K562 (cell line): ENCODE results near the gene HOXD9. TPM values are rescaled to one million over a fixed set of nuclear protein-coding genes. Genes with fewer than 3 reads are reported as not detected.

Experiments
- ESRRA ChIP-seq: fragments of 450-650 bp; IDR thresholded peaks from 2 replicates; pipeline ENCODE4 v1.6.1; 2014; ENCODE audit warnings: low read depth, mild to moderate bottlenecking, moderate library complexity, borderline replicate concordance
- FOXA1 ChIP-seq: fragments of 450-650 bp; IDR thresholded peaks from 2 replicates; pipeline ENCODE4 v1.6.1; 2016; ENCODE audit warnings: mild to moderate bottlenecking, borderline replicate concordance
- HLTF ChIP-seq: fragments of 450-650 bp; IDR thresholded peaks from 2 replicates; pipeline ENCODE4 v1.6.1; 2016
- PTTG1 ChIP-seq: fragments of 450-650 bp; IDR thresholded peaks from 2 replicates; pipeline ENCODE4 v1.6.1; 2016; ENCODE audit warnings: low read depth, mild to moderate bottlenecking, missing genetic modification characterization, missing compliant biosample characterization
- ZNF232 ChIP-seq: sonication (generic); formaldehyde crosslinking; IDR thresholded peaks from 2 replicates; pipeline ENCODE4 v1.8.0; 2022; ENCODE audit warnings: mild to moderate bottlenecking, missing genetic modification reagents
- polyA plus RNA-seq, 8 experiments: library from polyadenylated mRNA; depleted of rRNA in 4 of 8; stranded (reverse) in 5 of 8; unstranded in 3 of 8; fragments of >200 nt; fragmentation: Nextera tagmentation in 2 of 8; fragmentation: Illumina TruSeq in 1 of 8; extraction: Ambion mirVana in 2 of 8; extraction: Trizol in 1 of 8; gene quantifications; 2 replicates each; pipeline versions ENCODE4 v1.2.1 to v1.2.3, GENCODE V29; 2011 to 2014; ENCODE audit warnings: inconsistent platforms in 1 of 8, missing spikeins in 1 of 8
- total RNA-seq, 7 experiments: library from RNA; depleted of rRNA in 6 of 7; stranded (reverse); fragments of >200 nt in 6 of 7; fragmentation: Illumina TruSeq in 2 of 7; extraction: Trizol in 2 of 7; gene quantifications; 2 replicates each; pipeline versions ENCODE4 v1.2.1 to v1.2.3, GENCODE V29; 2011 to 2021; ENCODE audit warnings: low replicate concordance in 1 of 7
- TF ChIP-seq, protein P1 (sequence below), 2 experiments: fragments of 450-650 bp; IDR thresholded peaks; 2 replicates each; pipeline ENCODE4 v1.6.1; 2016; ENCODE audit warnings: mild to moderate bottlenecking in 2 of 2, borderline replicate concordance in 1 of 2, low read depth in 1 of 2, moderate library complexity in 1 of 2
- TF ChIP-seq, protein P2 (sequence below), 2 experiments: fragments of 450-650 bp; IDR thresholded peaks; 2 replicates each; pipeline ENCODE4 v1.6.1; 2018; ENCODE audit warnings: mild to moderate bottlenecking in 2 of 2, low read depth in 1 of 2; ENCODE audit not compliant: partially characterized antibody in 2 of 2

Gene HOXD9
- total and polyA plus RNA-seq, 9 of the 15 experiments (the other 6 are each of a cell fraction or from before 2014, with no cell fraction given), result not detected

DNA sequence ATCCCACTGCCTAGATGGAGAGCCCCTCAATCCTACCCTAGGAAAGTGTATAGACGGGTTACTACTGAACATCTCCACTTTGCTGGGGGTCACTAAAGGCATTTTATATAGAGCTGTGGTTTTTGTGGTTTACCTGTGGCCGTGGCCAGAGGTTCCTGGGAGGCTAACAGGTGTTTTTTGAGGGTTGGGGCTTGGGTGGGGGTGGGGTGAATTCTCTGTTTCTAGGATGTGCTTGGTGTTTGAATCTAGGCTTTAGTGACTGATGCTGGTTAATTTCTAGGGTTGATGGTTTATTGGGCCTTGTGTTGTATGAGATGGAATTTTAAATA lies 14.7 kb downstream of the HOXD9 start (continued):
- TF ChIP-seq, protein P1, sequence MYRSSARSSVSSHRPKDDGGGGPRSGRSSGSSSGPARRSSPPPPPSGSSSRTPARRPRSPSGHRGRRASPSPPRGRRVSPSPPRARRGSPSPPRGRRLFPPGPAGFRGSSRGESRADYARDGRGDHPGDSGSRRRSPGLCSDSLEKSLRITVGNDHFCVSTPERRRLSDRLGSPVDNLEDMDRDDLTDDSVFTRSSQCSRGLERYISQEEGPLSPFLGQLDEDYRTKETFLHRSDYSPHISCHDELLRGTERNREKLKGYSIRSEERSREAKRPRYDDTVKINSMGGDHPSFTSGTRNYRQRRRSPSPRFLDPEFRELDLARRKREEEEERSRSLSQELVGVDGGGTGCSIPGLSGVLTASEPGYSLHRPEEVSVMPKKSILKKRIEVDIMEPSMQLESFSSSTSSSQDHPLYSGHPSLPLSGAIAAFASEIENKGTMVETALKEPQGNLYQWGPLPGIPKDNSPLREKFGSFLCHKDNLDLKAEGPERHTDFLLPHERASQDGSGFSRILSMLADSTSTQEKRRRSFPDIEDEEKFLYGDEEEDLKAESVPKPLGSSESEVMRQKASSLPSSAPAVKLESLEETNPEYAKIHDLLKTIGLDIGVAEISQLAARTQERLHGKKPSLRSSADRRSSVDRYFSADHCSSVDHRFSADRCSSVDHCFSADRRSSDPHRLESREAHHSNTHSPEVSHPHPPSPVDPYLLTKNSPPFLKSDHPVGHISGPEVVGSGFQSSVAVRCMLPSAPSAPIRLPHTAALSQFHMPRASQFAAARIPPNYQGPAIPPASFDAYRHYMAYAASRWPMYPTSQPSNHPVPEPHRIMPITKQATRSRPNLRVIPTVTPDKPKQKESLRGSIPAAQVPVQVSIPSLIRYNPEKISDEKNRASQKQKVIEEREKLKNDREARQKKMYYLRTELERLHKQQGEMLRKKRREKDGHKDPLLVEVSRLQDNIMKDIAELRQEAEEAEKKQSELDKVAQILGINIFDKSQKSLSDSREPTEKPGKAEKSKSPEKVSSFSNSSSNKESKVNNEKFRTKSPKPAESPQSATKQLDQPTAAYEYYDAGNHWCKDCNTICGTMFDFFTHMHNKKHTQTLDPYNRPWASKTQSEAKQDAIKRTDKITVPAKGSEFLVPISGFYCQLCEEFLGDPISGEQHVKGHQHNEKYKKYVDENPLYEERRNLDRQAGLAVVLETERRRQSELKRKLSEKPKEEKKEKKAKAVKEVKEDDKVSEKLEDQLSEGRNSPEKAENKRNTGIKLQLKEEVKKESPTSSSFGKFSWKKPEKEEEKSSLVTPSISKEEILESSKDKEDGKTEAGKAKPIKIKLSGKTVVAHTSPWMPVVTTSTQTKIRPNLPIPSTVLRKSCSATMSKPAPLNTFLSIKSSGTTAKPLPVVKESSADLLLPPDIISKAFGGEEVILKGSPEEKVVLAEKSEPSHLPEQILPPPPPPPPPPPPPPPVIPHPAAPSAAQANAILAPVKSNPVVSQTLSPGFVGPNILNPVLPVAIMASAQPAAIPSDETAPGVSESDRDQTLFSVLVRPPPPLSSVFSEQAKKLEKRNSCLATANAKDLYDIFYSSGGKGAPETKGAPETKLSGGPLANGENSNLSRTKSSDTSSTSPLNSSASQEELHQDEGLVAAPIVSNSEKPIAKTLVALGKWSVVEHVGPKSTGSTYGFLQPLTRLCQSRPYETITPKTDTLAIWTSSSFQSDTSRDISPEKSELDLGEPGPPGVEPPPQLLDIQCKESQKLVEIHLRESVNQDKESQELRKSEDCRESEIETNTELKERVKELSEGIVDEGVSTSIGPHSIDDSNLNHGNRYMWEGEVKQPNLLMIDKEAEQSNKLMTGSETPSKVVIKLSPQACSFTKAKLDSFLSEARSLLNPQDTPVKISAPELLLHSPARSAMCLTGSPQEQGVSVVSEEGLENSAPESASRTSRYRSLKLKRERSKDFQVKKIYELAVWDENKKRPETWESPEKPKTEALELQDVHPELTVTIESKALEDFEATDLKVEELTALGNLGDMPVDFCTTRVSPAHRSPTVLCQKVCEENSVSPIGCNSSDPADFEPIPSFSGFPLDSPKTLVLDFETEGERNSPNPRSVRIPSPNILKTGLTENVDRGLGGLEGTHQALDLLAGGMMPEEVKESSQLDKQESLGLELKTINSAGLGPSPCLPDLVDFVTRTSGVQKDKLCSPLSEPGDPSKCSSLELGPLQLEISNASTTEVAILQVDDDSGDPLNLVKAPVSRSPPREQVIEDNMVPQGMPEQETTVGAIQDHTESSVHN (IDR thresholded peaks at IDR 0.05; ENCODE audit: borderline replicate concordance in 1 of 2, low read depth in 1 of 2), result no peak
- TF ChIP-seq FOXA1 (no peak), HLTF (no peak), ZNF232 (CRISPR knock-in tag) (no peak), ESRRA (no peak), PTTG1 (tag) (no peak)
- TF ChIP-seq, protein P2, sequence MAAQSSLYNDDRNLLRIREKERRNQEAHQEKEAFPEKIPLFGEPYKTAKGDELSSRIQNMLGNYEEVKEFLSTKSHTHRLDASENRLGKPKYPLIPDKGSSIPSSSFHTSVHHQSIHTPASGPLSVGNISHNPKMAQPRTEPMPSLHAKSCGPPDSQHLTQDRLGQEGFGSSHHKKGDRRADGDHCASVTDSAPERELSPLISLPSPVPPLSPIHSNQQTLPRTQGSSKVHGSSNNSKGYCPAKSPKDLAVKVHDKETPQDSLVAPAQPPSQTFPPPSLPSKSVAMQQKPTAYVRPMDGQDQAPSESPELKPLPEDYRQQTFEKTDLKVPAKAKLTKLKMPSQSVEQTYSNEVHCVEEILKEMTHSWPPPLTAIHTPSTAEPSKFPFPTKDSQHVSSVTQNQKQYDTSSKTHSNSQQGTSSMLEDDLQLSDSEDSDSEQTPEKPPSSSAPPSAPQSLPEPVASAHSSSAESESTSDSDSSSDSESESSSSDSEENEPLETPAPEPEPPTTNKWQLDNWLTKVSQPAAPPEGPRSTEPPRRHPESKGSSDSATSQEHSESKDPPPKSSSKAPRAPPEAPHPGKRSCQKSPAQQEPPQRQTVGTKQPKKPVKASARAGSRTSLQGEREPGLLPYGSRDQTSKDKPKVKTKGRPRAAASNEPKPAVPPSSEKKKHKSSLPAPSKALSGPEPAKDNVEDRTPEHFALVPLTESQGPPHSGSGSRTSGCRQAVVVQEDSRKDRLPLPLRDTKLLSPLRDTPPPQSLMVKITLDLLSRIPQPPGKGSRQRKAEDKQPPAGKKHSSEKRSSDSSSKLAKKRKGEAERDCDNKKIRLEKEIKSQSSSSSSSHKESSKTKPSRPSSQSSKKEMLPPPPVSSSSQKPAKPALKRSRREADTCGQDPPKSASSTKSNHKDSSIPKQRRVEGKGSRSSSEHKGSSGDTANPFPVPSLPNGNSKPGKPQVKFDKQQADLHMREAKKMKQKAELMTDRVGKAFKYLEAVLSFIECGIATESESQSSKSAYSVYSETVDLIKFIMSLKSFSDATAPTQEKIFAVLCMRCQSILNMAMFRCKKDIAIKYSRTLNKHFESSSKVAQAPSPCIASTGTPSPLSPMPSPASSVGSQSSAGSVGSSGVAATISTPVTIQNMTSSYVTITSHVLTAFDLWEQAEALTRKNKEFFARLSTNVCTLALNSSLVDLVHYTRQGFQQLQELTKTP (IDR thresholded peaks at IDR 0.05; ENCODE audit: low read depth in 1 of 2, partially characterized antibody in 2 of 2), result no peak
- TF ChIP-seq, all 486 proteins: peak for 0
